ENCODE measurements around the gene RIC1. TPM values are rescaled to one million over a fixed set of nuclear protein-coding genes. Genes with fewer than 3 reads are reported as not detected.
A peak's percentile ranks its signal among the peaks of the same experiment; 100 is the strongest.

The RIC1 gene
- total and polyA plus RNA-seq, 7 experiments from 2014 or later, result 4.8 to 28.2 (median 24.4) TPM

- H3K9me3 ChIP-seq (ENCODE audit: control insufficient read depth in 2 of 3, low read length in 3 of 3), result no peaks in the 10 kb centered on the region
- peaks cover 5 to 66% (median 43%) of the 10 kb centered on the region in 11 donors for H3K9me3 Mint-ChIP-seq
- DNase-seq (no peak), ATAC-seq (no peak)
- intact Hi-C loops (cut with micrococcal nuclease), result no loop called here
- no peak overlapping the region for H3K27ac Mint-ChIP-seq
- H3K27ac ChIP-seq (ENCODE audit: low read depth, low read length), result no peak overlapping the region
- H3K4me3 ChIP-seq (ENCODE audit: low read length), result no peak overlapping the region
- peak overlapping the region in 1 of 10 donors; percentile 5 for H3K4me3 Mint-ChIP-seq
- peaks cover 30 to 71% (median 62%) of the 10 kb centered on the region in 5 donors for H3K36me3 Mint-ChIP-seq
- POLR2A ChIA-PET, result no interaction called here
- CTCF ChIA-PET, result no interaction called here
- H3K4me1 Mint-ChIP-seq, result peaks cover 20 to 75% (median 65%) of the 10 kb centered on the region in 7 donors
- no peaks in the 10 kb centered on the region for H3K27me3 ChIP-seq (ENCODE audit: control insufficient read depth in 2 of 2, insufficient read depth in 2 of 2, low read length in 2 of 2)
- H3K27me3 Mint-ChIP-seq, result no peaks in the 10 kb centered on the region
- H3K36me3 ChIP-seq (ENCODE audit: control insufficient read depth in 2 of 3, insufficient read depth in 3 of 3, low read length in 3 of 3), result no peaks in the 10 kb centered on the region
- peaks cover 0 to 5% of the 10 kb centered on the region in 2 donors for H3K4me1 ChIP-seq (ENCODE audit: control insufficient read depth in 2 of 2, insufficient read depth in 2 of 2, low read length in 2 of 2)
These were observed 13.3 kb downstream of the RIC1 start for GRCh38 chr9:5642170-5642569.

GRCh38 chr9:5643005-5643624 is 14.2 kb downstream of the RIC1 start:
- ATAC-seq, result no peak
- H3K4me1 Mint-ChIP-seq, result peaks cover 19 to 73% (median 62%) of the 10 kb centered on the region in 7 donors
- H3K9me3 Mint-ChIP-seq, result peaks cover 5 to 66% (median 42%) of the 10 kb centered on the region in 11 donors
- H3K27ac ChIP-seq (ENCODE audit: low read depth, low read length), result no peak overlapping the region
- no peak overlapping the region for H3K4me3 ChIP-seq (ENCODE audit: low read length)
- intact Hi-C loops (cut with micrococcal nuclease), result no loop called here
- H3K9me3 ChIP-seq (ENCODE audit: control insufficient read depth in 2 of 3, low read length in 3 of 3), result peaks cover 0 to 2% (median 0%) of the 10 kb centered on the region in 3 experiments
- ChIA-PET POLR2A (interaction anchor here (1.4 kb wide), 1 partner anchor 11 kb away, joined by 4 read pairs; no protein-coding TSS in a partner anchor), CTCF (no interaction called here)
- H3K4me1 ChIP-seq (ENCODE audit: control insufficient read depth in 2 of 2, insufficient read depth in 2 of 2, low read length in 2 of 2), result peaks cover 0 to 5% of the 10 kb centered on the region in 2 donors
- H3K4me3 Mint-ChIP-seq, result no peak overlapping the region
- peaks cover 28 to 67% (median 59%) of the 10 kb centered on the region in 5 donors for H3K36me3 Mint-ChIP-seq
- DNase-seq, result no peak
- H3K27ac Mint-ChIP-seq, result peak overlapping the region in 1 of 9 donors; percentile 16
- no peaks in the 10 kb centered on the region for H3K36me3 ChIP-seq (ENCODE audit: control insufficient read depth in 2 of 3, insufficient read depth in 3 of 3, low read length in 3 of 3)
- H3K27me3 ChIP-seq (ENCODE audit: control insufficient read depth in 2 of 2, insufficient read depth in 2 of 2, low read length in 2 of 2), result no peaks in the 10 kb centered on the region
- H3K27me3 Mint-ChIP-seq, result no peaks in the 10 kb centered on the region

- no peaks in the 10 kb centered on the region for H3K27me3 Mint-ChIP-seq
- ChIA-PET POLR2A (no interaction called here), CTCF (no interaction called here)
- DNase-seq (no peak), ATAC-seq (no peak)
- Histone ChIP-seq H3K4me1 (ENCODE audit: control insufficient read depth in 2 of 2, insufficient read depth in 2 of 2, low read length in 2 of 2) (peaks cover 0 to 5% of the 10 kb centered on the region in 2 donors), H3K27me3 (ENCODE audit: control insufficient read depth in 2 of 2, insufficient read depth in 2 of 2, low read length in 2 of 2) (no peaks in the 10 kb centered on the region), H3K27ac (ENCODE audit: low read depth, low read length) (no peak overlapping the region), H3K9me3 (ENCODE audit: control insufficient read depth in 2 of 3, low read length in 3 of 3) (peaks cover 0 to 13% (median 11%) of the 10 kb centered on the region in 3 experiments), H3K36me3 (ENCODE audit: control insufficient read depth in 2 of 3, insufficient read depth in 3 of 3, low read length in 3 of 3) (no peaks in the 10 kb centered on the region), H3K4me3 (ENCODE audit: low read length) (no peak overlapping the region)
- intact Hi-C loops (cut with micrococcal nuclease), result no loop called here
- H3K27ac Mint-ChIP-seq, result no peak overlapping the region
- H3K9me3 Mint-ChIP-seq, result peaks cover 8 to 66% (median 40%) of the 10 kb centered on the region in 11 donors
- no peak overlapping the region for H3K4me3 Mint-ChIP-seq
- peaks cover 32 to 65% (median 58%) of the 10 kb centered on the region in 5 donors for H3K36me3 Mint-ChIP-seq
- peaks cover 19 to 69% (median 52%) of the 10 kb centered on the region in 7 donors for H3K4me1 Mint-ChIP-seq
These were observed 15.6 kb downstream of the RIC1 start for GRCh38 chr9:5644501-5644900.

- ChIA-PET CTCF (no interaction called here), POLR2A (no interaction called here)
- peaks cover 29 to 60% (median 55%) of the 10 kb centered on the region in 5 donors for H3K36me3 Mint-ChIP-seq
- H3K27me3 ChIP-seq (ENCODE audit: control insufficient read depth in 2 of 2, insufficient read depth in 2 of 2, low read length in 2 of 2), result no peaks in the 10 kb centered on the region
- DNase-seq, result no peak
- intact Hi-C loops (cut with micrococcal nuclease), result loop anchor here in 1 of 2 donors (2.0 kb wide), 1 partner anchor 13 kb away; no protein-coding TSS in a partner anchor
- H3K4me1 ChIP-seq (ENCODE audit: control insufficient read depth in 2 of 2, insufficient read depth in 2 of 2, low read length in 2 of 2), result peaks cover 0 to 5% of the 10 kb centered on the region in 2 donors
- H3K27me3 Mint-ChIP-seq, result no peaks in the 10 kb centered on the region
- H3K27ac Mint-ChIP-seq, result no peak overlapping the region
- peaks cover 24 to 67% (median 51%) of the 10 kb centered on the region in 7 donors for H3K4me1 Mint-ChIP-seq
- H3K4me3 Mint-ChIP-seq, result peak overlapping the region in 1 of 10 donors; percentile 8
- no peak for ATAC-seq
- H3K9me3 Mint-ChIP-seq, result peaks cover 14 to 66% (median 39%) of the 10 kb centered on the region in 11 donors
- no peaks in the 10 kb centered on the region for H3K36me3 ChIP-seq (ENCODE audit: control insufficient read depth in 2 of 3, insufficient read depth in 3 of 3, low read length in 3 of 3)
- no peak overlapping the region for H3K4me3 ChIP-seq (ENCODE audit: low read length)
- peaks cover 0 to 27% (median 13%) of the 10 kb centered on the region in 3 experiments for H3K9me3 ChIP-seq (ENCODE audit: control insufficient read depth in 2 of 3, low read length in 3 of 3)
- H3K27ac ChIP-seq (ENCODE audit: low read depth, low read length), result no peak overlapping the region
These were observed 17.2 kb downstream of the RIC1 start for GRCh38 chr9:5646116-5646515.

DNA sequence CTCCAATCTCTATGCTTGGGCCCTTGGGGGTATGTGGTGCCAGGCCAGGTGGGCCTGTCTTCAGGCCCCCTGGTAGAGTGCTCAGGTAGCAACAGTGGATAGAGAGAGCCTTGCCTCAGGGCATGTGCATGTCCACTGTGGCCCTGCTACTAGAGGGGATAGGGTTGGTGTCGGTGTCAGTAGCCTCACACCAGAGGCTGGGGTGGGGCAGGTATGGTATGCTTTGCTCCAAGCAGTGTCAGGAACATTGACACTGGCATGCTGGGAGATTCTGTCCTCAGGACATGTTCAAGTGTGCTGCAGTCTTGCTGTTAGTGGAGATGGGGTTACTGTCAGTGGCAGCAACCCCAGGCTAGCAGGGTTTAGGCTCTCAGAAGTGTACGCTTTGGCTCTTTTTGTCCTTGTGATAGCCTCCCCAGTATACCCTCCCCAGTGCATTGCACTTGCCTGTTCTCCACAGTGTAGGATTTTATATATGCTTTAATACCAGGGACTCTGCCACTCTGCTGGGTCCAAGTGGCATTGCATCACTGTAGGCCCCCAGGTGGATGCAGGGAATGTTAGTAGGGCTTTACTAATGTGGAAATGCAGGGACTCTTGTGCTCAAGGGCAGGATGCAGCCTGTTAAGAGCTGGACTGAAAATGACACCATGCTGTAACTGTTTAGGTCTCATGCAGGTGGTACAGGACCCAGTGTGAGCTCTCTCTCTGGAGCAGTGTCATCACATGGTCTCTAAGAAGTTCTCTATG is 21.6 kb downstream of the RIC1 start:
- peaks cover 0 to 46% (median 17%) of the 10 kb centered on the region in 3 experiments for H3K9me3 ChIP-seq (ENCODE audit: control insufficient read depth in 2 of 3, low read length in 3 of 3)
- peaks cover 37 to 82% (median 65%) of the 10 kb centered on the region in 5 donors for H3K36me3 Mint-ChIP-seq
- H3K27ac Mint-ChIP-seq, result peak overlapping the region in 1 of 9 donors; percentile 29
- no peak overlapping the region for H3K4me3 ChIP-seq (ENCODE audit: low read length)
- no peaks in the 10 kb centered on the region for H3K4me1 ChIP-seq (ENCODE audit: control insufficient read depth in 2 of 2, insufficient read depth in 2 of 2, low read length in 2 of 2)
- no peaks in the 10 kb centered on the region for H3K27me3 Mint-ChIP-seq
- no peaks in the 10 kb centered on the region for H3K36me3 ChIP-seq (ENCODE audit: control insufficient read depth in 2 of 3, insufficient read depth in 3 of 3, low read length in 3 of 3)
- peaks cover 13 to 45% (median 36%) of the 10 kb centered on the region in 7 donors for H3K4me1 Mint-ChIP-seq
- H3K27ac ChIP-seq (ENCODE audit: low read depth, low read length), result no peak overlapping the region
- H3K9me3 Mint-ChIP-seq, result peaks cover 14 to 94% (median 46%) of the 10 kb centered on the region in 11 donors
- no peaks in the 10 kb centered on the region for H3K27me3 ChIP-seq (ENCODE audit: control insufficient read depth in 2 of 2, insufficient read depth in 2 of 2, low read length in 2 of 2)
- POLR2A ChIA-PET, result no interaction called here
- ATAC-seq, result no peak
- CTCF ChIA-PET, result no interaction called here
- DNase-seq, result no peak
- intact Hi-C loops (cut with micrococcal nuclease), result no loop called here
- H3K4me3 Mint-ChIP-seq, result peak overlapping the region in 2 of 10 donors; percentile 21 to 45

DNA sequence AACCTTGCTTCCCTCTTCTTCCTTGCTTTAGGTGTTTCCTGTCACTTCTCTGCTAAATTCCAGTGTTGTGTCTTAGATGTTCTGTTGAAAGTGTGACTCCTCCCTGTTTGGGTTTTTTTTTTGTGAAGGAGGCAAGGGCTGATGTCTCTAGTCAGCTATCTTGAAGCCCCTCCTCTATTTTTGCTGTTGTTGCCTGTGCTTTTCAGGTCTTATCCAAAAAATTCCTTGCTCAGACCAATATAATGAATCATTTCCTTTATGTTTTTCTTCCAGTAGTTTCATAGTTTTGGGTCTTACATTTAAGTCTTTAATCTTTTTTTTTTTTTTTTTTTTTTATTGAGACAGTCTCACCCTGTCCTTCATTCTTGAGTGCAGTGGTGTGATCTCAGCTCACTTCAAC is 22.3 kb downstream of the RIC1 start:
- intact Hi-C loops (cut with micrococcal nuclease), result no loop called here
- no peak overlapping the region for H3K27ac ChIP-seq (ENCODE audit: low read depth, low read length)
- DNase-seq (no peak), ATAC-seq (no peak)
- Mint-ChIP-seq H3K27me3 (no peaks in the 10 kb centered on the region), H3K36me3 (peaks cover 37 to 76% (median 61%) of the 10 kb centered on the region in 5 donors), H3K27ac (no peak overlapping the region), H3K4me1 (peaks cover 8 to 38% (median 34%) of the 10 kb centered on the region in 7 donors), H3K9me3 (peaks cover 14 to 92% (median 42%) of the 10 kb centered on the region in 11 donors), H3K4me3 (no peak overlapping the region)
- peaks cover 0 to 46% (median 17%) of the 10 kb centered on the region in 3 experiments for H3K9me3 ChIP-seq (ENCODE audit: control insufficient read depth in 2 of 3, low read length in 3 of 3)
- CTCF ChIA-PET, result no interaction called here
- H3K4me1 ChIP-seq (ENCODE audit: control insufficient read depth in 2 of 2, insufficient read depth in 2 of 2, low read length in 2 of 2), result no peaks in the 10 kb centered on the region
- no peaks in the 10 kb centered on the region for H3K36me3 ChIP-seq (ENCODE audit: control insufficient read depth in 2 of 3, insufficient read depth in 3 of 3, low read length in 3 of 3)
- POLR2A ChIA-PET, result no interaction called here
- H3K4me3 ChIP-seq (ENCODE audit: low read length), result no peak overlapping the region
- no peaks in the 10 kb centered on the region for H3K27me3 ChIP-seq (ENCODE audit: control insufficient read depth in 2 of 2, insufficient read depth in 2 of 2, low read length in 2 of 2)
